22Rv1 (cell line): ENCODE results near the gene CASP8.
"Not testable (repeated sequence)": the region's sequence is repeated elsewhere in the genome, so short reads cannot be mapped to it uniquely, and the experiment has no call there.

Experiments
- ZFX ChIP-seq: fragments of 450-650 bp; IDR thresholded peaks from 2 replicates; pipeline ENCODE4 v1.6.1; 2017; ENCODE audit warnings: antibody characterized with exemption, borderline replicate concordance
- TF ChIP-seq, protein P1 (sequence below): fragments of 450-650 bp; IDR thresholded peaks from 2 replicates; pipeline ENCODE4 v1.5.1; 2017; ENCODE audit warnings: mild to moderate bottlenecking

DNA sequence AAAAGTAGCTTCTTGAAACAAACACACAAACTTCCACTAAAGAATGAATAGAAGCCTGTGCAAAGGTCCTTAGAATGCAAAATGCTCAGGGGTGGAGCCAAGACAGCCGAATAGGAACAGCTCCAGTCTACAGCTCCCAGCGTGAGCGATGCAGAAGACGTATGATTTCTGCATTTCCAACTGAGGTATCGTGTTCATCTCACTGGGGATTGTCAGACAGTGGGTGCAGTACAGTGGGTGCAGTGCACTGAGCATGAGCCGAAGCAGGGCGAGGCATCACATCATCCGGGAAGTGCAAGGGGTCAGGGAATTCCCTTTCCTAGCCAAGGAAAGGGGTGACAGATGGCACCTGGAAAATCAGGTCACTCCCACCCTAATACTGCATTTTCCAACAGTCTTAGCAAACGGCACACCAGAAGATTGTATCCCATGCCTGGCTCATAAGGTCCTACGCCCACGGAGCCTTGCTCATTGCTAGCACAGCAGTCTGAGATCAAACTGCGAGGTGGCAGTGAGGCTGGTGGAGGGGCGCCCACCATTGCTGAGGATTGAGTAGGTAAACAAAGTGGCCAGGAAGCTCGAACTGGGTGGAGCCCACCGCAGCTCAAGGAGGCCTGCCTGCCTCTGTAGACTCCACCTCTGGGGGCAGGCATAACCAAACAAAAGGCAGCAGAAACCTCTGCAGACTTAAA lies 30.3 kb downstream of the CASP8 start:
- TF ChIP-seq, protein P1, sequence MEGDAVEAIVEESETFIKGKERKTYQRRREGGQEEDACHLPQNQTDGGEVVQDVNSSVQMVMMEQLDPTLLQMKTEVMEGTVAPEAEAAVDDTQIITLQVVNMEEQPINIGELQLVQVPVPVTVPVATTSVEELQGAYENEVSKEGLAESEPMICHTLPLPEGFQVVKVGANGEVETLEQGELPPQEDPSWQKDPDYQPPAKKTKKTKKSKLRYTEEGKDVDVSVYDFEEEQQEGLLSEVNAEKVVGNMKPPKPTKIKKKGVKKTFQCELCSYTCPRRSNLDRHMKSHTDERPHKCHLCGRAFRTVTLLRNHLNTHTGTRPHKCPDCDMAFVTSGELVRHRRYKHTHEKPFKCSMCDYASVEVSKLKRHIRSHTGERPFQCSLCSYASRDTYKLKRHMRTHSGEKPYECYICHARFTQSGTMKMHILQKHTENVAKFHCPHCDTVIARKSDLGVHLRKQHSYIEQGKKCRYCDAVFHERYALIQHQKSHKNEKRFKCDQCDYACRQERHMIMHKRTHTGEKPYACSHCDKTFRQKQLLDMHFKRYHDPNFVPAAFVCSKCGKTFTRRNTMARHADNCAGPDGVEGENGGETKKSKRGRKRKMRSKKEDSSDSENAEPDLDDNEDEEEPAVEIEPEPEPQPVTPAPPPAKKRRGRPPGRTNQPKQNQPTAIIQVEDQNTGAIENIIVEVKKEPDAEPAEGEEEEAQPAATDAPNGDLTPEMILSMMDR: not testable (repeated sequence)
- not testable (repeated sequence) for TF ChIP-seq ZFX
